22Rv1 (cell line): Measurements from ENCODE around the gene BIRC6.
A peak's percentile ranks its signal among the peaks of the same experiment; 100 is the strongest.

Experiments used
- H3K27ac ChIP-seq: fragments of 450-650 bp; 2 replicates; pipeline ENCODE4 v1.5.1; 2017
- CTCF ChIP-seq: fragments of 450-650 bp; IDR thresholded peaks from 2 replicates; pipeline ENCODE4 v1.5.1; 2017; ENCODE audit warnings: mild to moderate bottlenecking
- ZFX ChIP-seq: fragments of 450-650 bp; IDR thresholded peaks from 2 replicates; pipeline ENCODE4 v1.6.1; 2017; ENCODE audit warnings: antibody characterized with exemption, borderline replicate concordance

The BIRC6 gene

DNA sequence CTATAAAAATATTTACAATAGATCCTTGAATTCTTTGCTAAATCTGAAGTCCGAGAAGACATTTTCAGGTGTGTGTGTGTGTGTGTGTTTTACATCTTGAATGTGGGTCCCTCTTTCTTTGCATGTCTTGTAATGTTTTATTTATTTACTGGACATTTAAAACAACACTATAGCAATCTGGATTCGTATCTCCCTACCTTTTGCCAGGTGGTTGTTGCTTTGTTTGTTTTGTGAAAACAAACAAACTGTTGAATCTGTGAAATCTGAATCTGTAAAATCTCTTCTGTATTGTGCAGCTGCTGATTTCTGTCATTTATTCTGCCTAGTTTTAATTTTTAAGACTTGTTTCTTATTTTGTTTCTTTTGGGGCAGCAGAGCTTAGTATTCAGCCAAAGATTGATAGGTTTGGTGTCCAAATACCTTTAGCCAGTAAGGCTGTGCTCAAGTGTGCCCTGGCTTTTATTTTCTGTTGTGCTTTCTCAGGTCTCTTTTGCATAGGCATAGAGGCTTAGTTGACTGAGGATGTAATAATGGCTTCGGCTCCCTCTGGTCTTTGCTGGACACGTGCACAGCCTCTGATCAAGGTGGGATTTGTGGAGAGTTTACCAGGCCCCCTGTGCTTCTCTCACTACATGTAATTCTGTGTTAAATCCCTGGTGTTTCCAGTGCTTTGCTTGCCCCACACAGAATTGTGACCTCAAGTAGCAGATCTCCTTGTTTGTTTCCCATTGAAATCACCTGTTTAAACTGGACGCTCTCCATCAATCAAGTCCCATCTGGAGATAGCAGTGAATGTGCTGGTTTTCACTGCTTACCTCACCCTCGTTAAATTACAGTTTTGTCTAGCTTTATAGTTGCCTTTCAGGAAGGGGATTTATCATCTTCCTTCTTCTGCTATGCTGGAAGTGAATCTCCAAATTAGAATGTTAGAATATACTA, 71.1 kb downstream of the BIRC6 start:
- peak overlapping the region; percentile 77 for H3K27ac ChIP-seq
- TF ChIP-seq CTCF (no peak), ZFX (no peak)

DNA sequence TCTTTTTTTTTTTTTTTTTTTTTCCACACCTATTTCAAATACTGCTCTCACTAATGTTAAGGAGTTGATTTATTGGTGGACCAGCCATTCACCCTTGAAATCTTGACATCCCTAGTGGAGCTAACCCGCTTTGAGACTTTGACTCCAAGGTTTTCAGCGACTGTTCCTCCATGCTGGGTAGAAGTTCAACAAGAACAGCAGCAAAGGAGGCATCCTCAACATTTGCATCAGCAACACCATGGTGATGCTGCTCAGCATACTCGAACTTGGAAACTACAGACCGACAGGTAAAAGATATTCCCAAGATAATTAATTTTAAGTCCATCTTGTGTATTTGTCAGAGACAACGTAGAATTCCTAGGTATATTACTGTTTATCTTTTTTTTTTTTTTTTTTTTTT, 74.0 kb downstream of the BIRC6 start:
- no peak overlapping the region for H3K27ac ChIP-seq

DNA sequence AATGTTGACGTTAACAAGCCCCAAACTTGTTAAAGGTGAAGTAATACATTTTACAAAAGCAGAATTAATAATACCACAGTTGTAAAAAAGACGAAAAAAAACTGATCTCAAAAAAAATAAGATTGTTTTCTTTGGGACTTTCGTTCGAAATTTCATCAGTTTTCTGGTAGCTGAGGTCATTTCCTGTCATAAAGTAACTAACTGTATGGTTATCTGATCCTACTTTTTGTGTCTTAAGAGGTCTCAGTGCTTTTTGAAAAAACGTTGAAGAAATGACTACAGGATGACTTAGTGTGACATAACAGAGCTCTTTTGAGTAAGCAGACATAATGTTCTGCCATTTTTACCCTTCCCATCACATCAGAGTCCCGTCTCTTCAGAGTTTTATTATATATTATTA, 79.3 kb downstream of the BIRC6 start:
- no peak for TF ChIP-seq CTCF
- no peak for TF ChIP-seq ZFX
- no peak overlapping the region for H3K27ac ChIP-seq

More for the DNA sequence above, 74.0 kb downstream of the BIRC6 start:
- TF ChIP-seq CTCF (no peak), ZFX (no peak)

GRCh38 chr2:32442020-32442467, 85.2 kb downstream of the BIRC6 start:
- no peak overlapping the region for H3K27ac ChIP-seq
- TF ChIP-seq CTCF, result no peak
- TF ChIP-seq ZFX, result no peak

DNA sequence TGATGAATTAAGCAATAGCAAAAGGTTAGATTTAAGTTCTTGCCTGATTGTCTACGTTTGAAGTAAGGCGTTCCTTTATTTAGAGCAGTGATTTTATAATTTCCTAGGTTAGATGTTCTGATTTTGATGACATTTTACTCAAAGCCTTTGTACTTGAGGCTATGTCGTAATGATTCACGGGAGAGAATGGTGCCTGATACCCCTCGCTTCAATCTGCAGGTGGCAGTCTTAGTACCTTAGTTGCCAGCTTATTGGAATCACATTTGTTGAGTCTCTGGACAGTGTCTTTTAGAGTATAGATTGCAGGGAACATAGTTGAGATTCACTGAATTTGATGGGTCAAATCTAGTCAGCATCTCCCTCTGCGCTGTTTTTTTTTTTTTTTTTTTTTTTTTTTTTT, 89.5 kb downstream of the BIRC6 start:
- no peak overlapping the region for H3K27ac ChIP-seq
- TF ChIP-seq CTCF, result no peak

DNA sequence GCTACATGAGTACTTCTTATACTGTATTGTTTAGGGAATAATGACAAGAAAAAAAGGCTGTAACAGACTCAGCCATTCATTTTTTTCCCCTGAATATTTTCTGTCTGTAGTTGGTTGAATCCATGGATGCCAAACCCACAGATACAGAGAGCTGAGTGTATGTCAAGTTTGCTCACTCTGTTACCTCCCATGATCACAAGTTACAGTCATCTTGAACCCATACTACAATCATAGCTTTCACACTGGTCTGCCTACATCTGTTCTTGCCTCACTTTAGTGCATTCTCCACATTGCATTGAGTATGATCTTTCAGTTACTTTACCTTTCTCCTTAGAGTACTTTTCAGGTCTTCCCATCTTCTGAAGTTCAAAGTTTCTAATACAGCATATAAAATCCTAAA, 94.0 kb downstream of the BIRC6 start:
- H3K27ac ChIP-seq, result no peak overlapping the region
- no peak for TF ChIP-seq ZFX
- no peak for TF ChIP-seq CTCF

DNA sequence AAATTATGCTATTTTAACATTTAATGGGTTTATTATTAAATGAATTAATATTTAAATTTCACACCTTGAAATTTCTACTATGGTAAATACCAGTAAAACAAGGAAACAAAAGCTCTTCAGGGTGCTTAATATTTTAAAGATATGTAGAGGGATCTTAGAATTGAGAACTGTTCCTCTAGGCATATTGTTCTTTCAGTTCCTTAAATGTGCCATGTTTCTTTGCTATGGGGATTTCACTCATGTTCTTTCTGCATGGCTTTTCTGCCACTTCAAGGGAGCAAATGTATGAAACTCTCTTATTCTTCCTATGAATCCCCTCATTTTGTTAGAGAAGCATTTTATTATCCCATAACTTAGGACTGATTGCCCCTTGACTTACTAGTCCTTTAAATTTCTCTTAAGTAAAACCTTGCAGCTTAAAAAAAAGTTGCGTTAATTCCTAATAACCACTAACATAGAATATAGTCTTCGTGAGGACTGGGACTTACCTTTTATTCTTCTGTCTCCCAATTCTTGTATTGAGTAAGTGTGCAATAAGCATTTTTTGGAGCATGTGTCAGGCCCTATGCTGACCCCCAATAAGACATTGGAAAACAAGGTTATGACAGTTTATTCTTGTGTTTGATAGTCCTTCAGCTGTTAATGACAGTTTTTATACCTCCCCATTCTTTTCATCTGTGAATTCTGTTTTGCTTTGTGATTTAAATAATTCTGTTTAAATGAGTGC, 95.7 kb downstream of the BIRC6 start:
- H3K27ac ChIP-seq, result no peak overlapping the region
- no peak for TF ChIP-seq CTCF
- TF ChIP-seq ZFX, result no peak
